ENCODE data around the gene MAZ. TPM values are rescaled to one million over a fixed set of nuclear protein-coding genes. Genes with fewer than 3 reads are reported as not detected.
A peak's percentile ranks its signal among the peaks of the same experiment; 100 is the strongest.

The MAZ gene
- total and polyA plus RNA-seq, 8 donors: 11.7 to 865 (median 110) TPM

GRCh38 chr16:29839822-29840221, 33.5 kb downstream of the MAZ start:
- intact Hi-C loops (cut with DNase I; ENCODE audit: low total_unique reads): no loop called here
- no peak for DNase-seq
- TF ChIP-seq CTCF (IDR thresholded peaks at IDR 0.05): no peak
- 88 to 95% (median 92%) methylated on average over 6 of the region's 6 CpGs for WGBS, 5 donors
- peaks cover 84 to 100% (median 98%) of the 10 kb centered on the region in 4 donors for H3K36me3 ChIP-seq
- no peak overlapping the region for H3K4me3 ChIP-seq
- no peaks in the 10 kb centered on the region for H3K4me1 ChIP-seq
- H3K9me3 ChIP-seq: no peaks in the 10 kb centered on the region
- H3K27me3 ChIP-seq: no peaks in the 10 kb centered on the region
- H3K27ac ChIP-seq: no peak overlapping the region

DNA sequence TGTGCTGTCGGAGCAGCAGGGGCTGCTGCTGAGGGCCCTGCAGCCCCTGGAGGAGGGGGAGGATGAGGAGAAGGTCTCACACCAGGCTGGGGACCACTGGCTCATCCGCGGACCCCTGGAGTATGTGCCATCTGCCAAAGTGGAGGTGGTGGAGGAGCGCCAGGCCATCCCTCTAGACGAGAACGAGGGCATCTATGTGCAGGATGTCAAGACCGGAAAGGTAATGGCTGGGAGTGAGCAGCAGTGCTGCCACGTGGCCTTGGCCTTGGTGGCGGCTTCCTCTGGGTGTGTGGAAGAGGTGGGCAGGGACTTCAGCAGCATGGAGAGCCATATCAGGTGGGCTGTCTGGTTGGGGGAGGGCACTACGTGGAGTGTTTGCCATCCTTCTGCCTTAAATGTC, 33.9 kb downstream of the MAZ start:
- no peak for DNase-seq
- WGBS, 5 donors: 78 to 87% (median 83%) methylated on average over 8 to 10 of the region's 10 CpGs
- no peak for TF ChIP-seq EP300 (IDR thresholded peaks at IDR 0.05)
- TF ChIP-seq POLR2A (IDR thresholded peaks at IDR 0.05): no peak
- no peak for TF ChIP-seq CTCF (IDR thresholded peaks at IDR 0.05)
- TF ChIP-seq POLR2AphosphoS5 (IDR thresholded peaks at IDR 0.05): no peak
- Histone ChIP-seq H3K27ac (no peak overlapping the region), H3K4me1 (no peaks in the 10 kb centered on the region), H3K4me3 (no peak overlapping the region), H3K36me3 (peaks cover 84 to 100% (median 98%) of the 10 kb centered on the region in 4 donors), H3K9me3 (no peaks in the 10 kb centered on the region), H3K27me3 (no peaks in the 10 kb centered on the region)
- intact Hi-C loops (cut with DNase I; ENCODE audit: low total_unique reads): no loop called here

DNA sequence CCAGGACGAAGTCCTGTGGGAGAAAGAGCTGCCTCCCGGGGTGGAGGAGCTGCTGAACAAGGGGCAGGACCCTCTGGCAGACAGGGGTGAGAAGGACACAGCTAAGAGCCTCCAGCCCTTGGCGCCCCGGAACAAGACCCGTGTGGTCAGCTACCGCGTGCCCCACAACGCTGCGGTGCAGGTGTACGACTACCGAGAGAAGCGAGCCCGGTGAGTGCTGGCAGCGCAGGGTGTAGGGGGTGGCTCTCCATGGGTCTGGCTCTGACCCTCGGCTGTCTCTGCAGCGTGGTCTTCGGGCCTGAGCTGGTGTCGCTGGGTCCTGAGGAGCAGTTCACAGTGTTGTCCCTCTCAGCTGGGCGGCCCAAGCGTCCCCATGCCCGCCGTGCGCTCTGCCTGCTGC, 35.3 kb downstream of the MAZ start:
- intact Hi-C loops (cut with DNase I; ENCODE audit: low total_unique reads): no loop called here

GRCh38 chr16:29842732-29843346, 36.5 kb downstream of the MAZ start:
- Histone ChIP-seq H3K27ac (no peak overlapping the region), H3K9me3 (no peaks in the 10 kb centered on the region), H3K36me3 (peaks cover 88 to 100% (median 98%) of the 10 kb centered on the region in 4 donors), H3K4me3 (no peak overlapping the region), H3K27me3 (no peaks in the 10 kb centered on the region), H3K4me1 (no peaks in the 10 kb centered on the region)
- no peak for DNase-seq
- intact Hi-C loops (cut with DNase I; ENCODE audit: low total_unique reads): no loop called here
- WGBS, 5 donors: 92 to 97% (median 96%) methylated on average over 8 to 9 of the region's 9 CpGs
- no peak for TF ChIP-seq EP300 (IDR thresholded peaks at IDR 0.05)
- no peak for TF ChIP-seq POLR2AphosphoS5 (IDR thresholded peaks at IDR 0.05)
- no peak for TF ChIP-seq POLR2A (IDR thresholded peaks at IDR 0.05)
- no peak for TF ChIP-seq CTCF (IDR thresholded peaks at IDR 0.05)

More for the DNA sequence above, 35.3 kb downstream of the MAZ start:
- H3K36me3 ChIP-seq: peaks cover 86 to 100% (median 98%) of the 10 kb centered on the region in 4 donors
- no peak for DNase-seq
- no peaks in the 10 kb centered on the region for H3K27me3 ChIP-seq
- WGBS, 5 donors: 90 to 93% (median 92%) methylated on average over 17 to 23 of the region's 23 CpGs
- H3K4me3 ChIP-seq: no peak overlapping the region
- H3K9me3 ChIP-seq: no peaks in the 10 kb centered on the region
- no peak for TF ChIP-seq POLR2A (IDR thresholded peaks at IDR 0.05)
- no peak overlapping the region for H3K27ac ChIP-seq
- H3K4me1 ChIP-seq: no peaks in the 10 kb centered on the region

DNA sequence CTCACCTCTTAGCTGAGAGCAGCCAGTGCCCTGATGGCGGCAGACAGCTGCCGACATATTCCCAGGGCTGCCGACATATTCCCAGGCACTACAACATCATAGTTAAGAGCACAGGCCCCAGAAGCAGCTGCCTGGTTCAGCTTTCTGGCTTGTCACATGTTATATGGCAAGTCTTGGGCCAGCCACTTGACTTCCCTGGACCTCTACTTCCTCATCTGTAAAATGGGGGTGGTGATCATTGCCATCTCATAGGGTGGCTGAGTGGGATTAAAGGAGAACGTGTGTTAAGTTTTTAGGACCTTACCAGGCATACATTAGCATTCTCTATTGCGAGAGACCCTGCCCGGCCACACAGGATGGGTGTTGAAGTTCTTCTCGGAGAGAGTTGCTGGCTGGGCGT, 37.6 kb downstream of the MAZ start:
- H3K9me3 ChIP-seq: no peaks in the 10 kb centered on the region
- no peak for DNase-seq
- no peak overlapping the region for H3K4me3 ChIP-seq
- peaks cover 81 to 98% (median 93%) of the 10 kb centered on the region in 4 donors for H3K36me3 ChIP-seq
- intact Hi-C loops (cut with DNase I; ENCODE audit: low total_unique reads): no loop called here
- peaks cover 0 to 7% (median 2%) of the 10 kb centered on the region in 4 donors for H3K4me1 ChIP-seq
- H3K27me3 ChIP-seq: no peaks in the 10 kb centered on the region
- TF ChIP-seq CTCF (IDR thresholded peaks at IDR 0.05): no peak
- no peak for TF ChIP-seq EP300 (IDR thresholded peaks at IDR 0.05)
- TF ChIP-seq POLR2A (IDR thresholded peaks at IDR 0.05): no peak
- TF ChIP-seq POLR2AphosphoS5 (IDR thresholded peaks at IDR 0.05): no peak
- 91 to 96% (median 94%) methylated on average over 5 to 8 of the region's 8 CpGs for WGBS, 5 donors
- H3K27ac ChIP-seq: peak overlapping the region in 1 of 5 donors; percentile 39
